Measurements from ENCODE around the gene TAS2R30. TPM values are rescaled to one million over a fixed set of nuclear protein-coding genes. Genes with fewer than 3 reads are reported as not detected.

Gene TAS2R30

DNA sequence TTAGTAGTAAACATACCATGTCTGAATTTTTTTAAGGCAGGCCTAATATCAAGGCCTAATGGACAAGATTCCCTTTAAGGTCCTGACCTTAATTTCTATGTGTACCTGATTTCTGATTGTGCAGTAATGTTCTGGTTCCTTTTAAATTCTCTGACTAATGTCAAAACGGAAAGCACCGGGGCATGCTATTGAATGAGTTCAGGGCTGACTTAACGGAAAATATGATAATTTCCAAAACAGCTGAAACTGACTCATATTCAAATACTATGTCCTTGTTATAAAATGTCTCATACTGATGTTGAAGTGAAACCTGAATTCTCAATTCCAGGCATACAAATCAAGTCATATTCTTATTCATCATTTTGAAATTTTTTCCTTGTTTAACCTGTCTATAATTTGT lies 49.0 kb downstream of the TAS2R30 start:
- Histone ChIP-seq H2BK15ac (ENCODE audit: low read depth, poor library complexity, severe bottlenecking) (no peak overlapping the region), H2AK5ac (ENCODE audit: low read length, severe bottlenecking) (no peak overlapping the region), H4K91ac (ENCODE audit: low read length) (no peak overlapping the region), H3K4ac (ENCODE audit: low read depth in 1 of 2, low read length in 2 of 2) (no peak overlapping the region), H3K4me3 (ENCODE audit: insufficient read depth in 1 of 2, low read depth in 1 of 2, low read length in 2 of 2) (no peak overlapping the region), H3K27ac (ENCODE audit: low read length, poor library complexity, severe bottlenecking) (no peak overlapping the region), H3K9me3 (ENCODE audit: control insufficient read depth, low read length) (no peaks in the 10 kb centered on the region), H3K18ac (ENCODE audit: low read depth in 1 of 2, low read length in 2 of 2) (no peak overlapping the region), H3K4me1 (ENCODE audit: control insufficient read depth, insufficient read depth, low read depth, low read length) (no peaks in the 10 kb centered on the region), H3K14ac (ENCODE audit: low read length in 2 of 2) (no peak overlapping the region), H3K79me1 (replicated peaks; ENCODE audit: low read length, poor library complexity, severe bottlenecking) (peaks cover 2% of the 10 kb centered on the region), H2AFZ (ENCODE audit: low read depth, low read length) (no peak overlapping the region), H3K36me3 (ENCODE audit: control insufficient read depth in 1 of 2, insufficient read depth in 2 of 2, low read depth in 1 of 2, low read length in 2 of 2) (no peaks in the 10 kb centered on the region), H3K4me2 (ENCODE audit: low read length, poor library complexity, severe bottlenecking) (no peak overlapping the region), H2BK5ac (ENCODE audit: low read depth, low read length, poor library complexity, severe bottlenecking) (no peak overlapping the region), H3K23ac (ENCODE audit: low read length in 2 of 2) (no peak overlapping the region), H3K9ac (ENCODE audit: low read length) (no peak overlapping the region), H4K8ac (ENCODE audit: low read length) (no peak overlapping the region), H2BK120ac (ENCODE audit: low read depth, low read length) (no peak overlapping the region), H2BK12ac (ENCODE audit: low read length in 2 of 2) (no peak overlapping the region), H3K27me3 (ENCODE audit: control insufficient read depth in 1 of 2, insufficient read depth in 1 of 2, low read length in 2 of 2) (no peaks in the 10 kb centered on the region)
- no CpG with 5 or more reads among the region's 3 CpGs for WGBS
- DNase-seq = no peak

Small RNA genes lying within 50 kb of the gene (small RNA-seq; reads per million reads assigned to genes)
- not detected for gene AC018630.1 (ENCODE audit: low read depth)
